Pancreas (tissue), 10 donors: ENCODE measurements around the gene RACK1. TPM values are rescaled to one million over a fixed set of nuclear protein-coding genes. Genes with fewer than 3 reads are reported as not detected.

Source experiments
- ATAC-seq, 4 donors: fragments of 200-7000 bp; cut with Tn5 transposase; one replicate each; pipeline versions ENCODE4 v1.8.0 to v1.9.1; 2020; ENCODE audit warnings: mild to moderate bottlenecking in 4 of 4, moderate library complexity in 4 of 4
- DNase-seq, 6 donors: peaks; one replicate each; pipeline ENCODE4 v3.0.0-alpha.2; 2020
- FAIRE-seq: peaks from 2 replicates; lab custom pipeline; 2012; peaks lifted over from hg19 to GRCh38; lab: Jason Lieb, UNC
- H3K27ac ChIP-seq, 4 donors: fragments of 200-600 bp; sonication (generic); 1 replicate in 3 of 4; 2 replicates in 1 of 4; pipeline versions ENCODE4 v1.5.0 to v1.8.0; 2020
- H3K27me3 ChIP-seq, 4 donors: fragments of 200-600 bp; one replicate each; pipeline ENCODE4 v1.8.0; 2021
- H3K36me3 ChIP-seq, 3 donors: fragments of 200-600 bp; sonication (generic) in 1 of 3; one replicate each; pipeline versions ENCODE4 v1.5.0 to v1.8.0; 2020 to 2021
- H3K4me1 ChIP-seq, 3 donors: fragments of 200-600 bp; one replicate each; pipeline ENCODE4 v1.8.0; 2021
- H3K4me3 ChIP-seq, 4 donors: fragments of 200-600 bp; sonication (generic) in 2 of 4; one replicate each; pipeline versions ENCODE4 v1.5.0 to v1.8.0; 2020 to 2021
- H3K9me3 ChIP-seq, 4 donors: fragments of 200-600 bp; one replicate each; pipeline ENCODE4 v1.8.0; 2021
- WGBS, 2 donors: extraction: QIAGEN DNeasy Blood & Tissue Kit; methylation state at CpG; one replicate each; pipeline ENCODE4 v1.1.7; 2013; 5-methylcytosine and 5-hydroxymethylcytosine counted together
- intact Hi-C, 3 donors: fragments of 100-400 bp; cut with DNase I; formaldehyde crosslinking; loops; one replicate each; pipeline versions ENCODE4 v1.11.1 to v1.14.2; 2022
- polyA plus RNA-seq, 2 donors: library from polyadenylated mRNA; stranded (reverse); fragments of 200-250 nt; gene quantifications; one replicate each; pipeline ENCODE4 v1.2.3, GENCODE V29; 2013
- total RNA-seq, 6 donors: library from RNA; stranded (reverse); fragmentation: NEBNext Ultra II Directional in 4 of 6; extraction: Animal tissue kit (Norgen Biotek cat#: 25700) in 4 of 6; gene quantifications; one replicate each; pipeline versions ENCODE4 v1.2.1 to v1.2.4, GENCODE V29; 2021 to 2023
- TF ChIP-seq, protein P1 (sequence below), 4 donors: fragments of 200-600 bp; sonication (generic) in 3 of 4; IDR thresholded peaks; one replicate each; pipeline versions ENCODE4 v1.5.0 to v1.8.0; 2021; ENCODE audit warnings: antibody characterized with exemption in 4 of 4
- donor health status: healthy with polysubstance abuse.
- donor health status: DM: no; HTN: no; CAD: no; lungs with moderate emphysema.
- donor health status: DM: no; HTN: no; CAD: no.
- donor health status: control.
- donor health status: control.
- donor health status: Bipolar disorder and iron deficiency.
- donor health status: DM: yes; HTN: yes; CAD: no.
- donor health status: DM: no; HTN: no; CAD: no.
- donor health status: DM: no; HTN: no; CAD: no.
- donor health status: DM: yes; HTN: yes; CAD: no.

Gene RACK1
- total and polyA plus RNA-seq, 8 donors, result 974 to 1,629 (median 1,233) TPM

DNA sequence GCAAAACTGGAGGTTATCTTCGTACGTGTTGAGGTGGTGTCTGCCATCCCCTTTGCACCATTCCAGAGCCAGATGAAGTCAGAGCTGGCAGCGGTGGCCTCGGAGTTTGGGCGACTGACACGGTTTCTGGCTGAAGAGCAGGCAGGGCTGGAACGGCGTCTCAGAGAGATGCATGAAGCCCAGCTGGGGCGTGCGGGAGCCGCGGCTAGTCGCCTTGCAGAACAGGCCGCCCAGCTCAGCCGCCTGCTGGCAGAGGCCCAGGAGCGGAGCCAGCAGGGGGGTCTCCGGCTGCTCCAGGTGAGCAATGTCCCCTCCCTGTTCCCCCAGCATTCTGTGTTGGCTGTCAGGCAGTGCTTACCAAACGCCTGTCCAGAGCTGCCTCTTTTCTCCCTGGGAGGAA, 11.1 kb downstream of the RACK1 start:
- no peak overlapping the region for H3K4me3 ChIP-seq
- no peak for FAIRE-seq
- TF ChIP-seq, protein P1, sequence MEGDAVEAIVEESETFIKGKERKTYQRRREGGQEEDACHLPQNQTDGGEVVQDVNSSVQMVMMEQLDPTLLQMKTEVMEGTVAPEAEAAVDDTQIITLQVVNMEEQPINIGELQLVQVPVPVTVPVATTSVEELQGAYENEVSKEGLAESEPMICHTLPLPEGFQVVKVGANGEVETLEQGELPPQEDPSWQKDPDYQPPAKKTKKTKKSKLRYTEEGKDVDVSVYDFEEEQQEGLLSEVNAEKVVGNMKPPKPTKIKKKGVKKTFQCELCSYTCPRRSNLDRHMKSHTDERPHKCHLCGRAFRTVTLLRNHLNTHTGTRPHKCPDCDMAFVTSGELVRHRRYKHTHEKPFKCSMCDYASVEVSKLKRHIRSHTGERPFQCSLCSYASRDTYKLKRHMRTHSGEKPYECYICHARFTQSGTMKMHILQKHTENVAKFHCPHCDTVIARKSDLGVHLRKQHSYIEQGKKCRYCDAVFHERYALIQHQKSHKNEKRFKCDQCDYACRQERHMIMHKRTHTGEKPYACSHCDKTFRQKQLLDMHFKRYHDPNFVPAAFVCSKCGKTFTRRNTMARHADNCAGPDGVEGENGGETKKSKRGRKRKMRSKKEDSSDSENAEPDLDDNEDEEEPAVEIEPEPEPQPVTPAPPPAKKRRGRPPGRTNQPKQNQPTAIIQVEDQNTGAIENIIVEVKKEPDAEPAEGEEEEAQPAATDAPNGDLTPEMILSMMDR (IDR thresholded peaks at IDR 0.05), result no peak
- no peak overlapping the region for H3K27ac ChIP-seq
- intact Hi-C loops, result no loop called here
- H3K9me3 ChIP-seq, result no peaks in the 10 kb centered on the region
- H3K36me3 ChIP-seq, result peaks cover 0 to 35% (median 17%) of the 10 kb centered on the region in 3 donors
- no peaks in the 10 kb centered on the region for H3K27me3 ChIP-seq
- no peak for DNase-seq
- WGBS, 2 donors, result 81 to 85% methylated on average over 18 of the region's 18 CpGs
- no peaks in the 10 kb centered on the region for H3K4me1 ChIP-seq
- ATAC-seq, result no peak

DNA sequence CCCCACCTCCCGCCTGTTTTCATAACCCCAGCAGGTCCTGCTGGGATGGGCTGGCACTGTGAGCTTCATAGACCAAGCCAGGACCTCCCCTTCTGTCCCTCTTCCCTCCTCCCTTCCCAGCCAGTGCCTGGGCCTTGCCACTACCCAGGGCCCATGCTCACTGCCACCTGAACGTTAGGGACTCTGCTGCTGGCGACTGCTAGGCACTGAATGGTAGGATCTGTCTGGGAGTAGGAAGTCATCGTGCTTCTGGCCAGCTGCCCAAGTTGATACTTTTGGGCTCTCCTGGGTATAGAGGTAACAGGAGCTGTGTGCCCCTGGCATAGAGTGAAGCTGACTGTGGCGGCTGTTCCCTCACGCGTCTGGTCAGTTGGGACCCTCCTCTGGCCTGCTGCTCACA, 12.3 kb downstream of the RACK1 start:
- 79% methylated on average over 7 of the region's 7 CpGs for WGBS, 2 donors
- FAIRE-seq, result no peak

DNA sequence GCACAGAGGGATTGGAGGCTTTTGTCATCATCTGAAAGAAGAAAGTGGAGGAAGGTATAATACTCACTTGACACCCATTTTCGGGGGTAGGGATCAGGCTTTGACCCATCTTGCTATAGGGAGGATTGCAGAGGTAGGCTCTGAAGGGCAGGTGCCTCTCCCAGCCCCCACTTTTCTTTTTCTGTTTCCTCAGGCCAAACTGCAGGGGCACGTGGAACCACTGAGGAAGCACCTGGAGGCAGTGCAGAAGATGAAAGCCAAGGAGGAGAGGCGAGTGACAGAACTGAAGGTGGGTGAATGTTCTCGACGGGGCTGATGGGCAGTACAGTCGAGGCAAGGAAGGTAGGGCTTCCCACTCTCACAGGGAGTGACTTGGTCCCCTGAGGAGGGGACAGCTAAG, 13.2 kb downstream of the RACK1 start:
- 82 to 88% methylated on average over 6 of the region's 6 CpGs for WGBS, 2 donors
- ATAC-seq, result no peak

More for the DNA sequence above, 12.3 kb downstream of the RACK1 start:
- Histone ChIP-seq H3K27ac (no peak overlapping the region), H3K27me3 (no peaks in the 10 kb centered on the region), H3K9me3 (no peaks in the 10 kb centered on the region), H3K36me3 (peaks cover 0 to 23% (median 7%) of the 10 kb centered on the region in 3 donors), H3K4me3 (no peak overlapping the region), H3K4me1 (no peaks in the 10 kb centered on the region)
- intact Hi-C loops, result no loop called here
- TF ChIP-seq, protein P1 (IDR thresholded peaks at IDR 0.05), result no peak
- ATAC-seq, result no peak
- DNase-seq, result no peak

DNA sequence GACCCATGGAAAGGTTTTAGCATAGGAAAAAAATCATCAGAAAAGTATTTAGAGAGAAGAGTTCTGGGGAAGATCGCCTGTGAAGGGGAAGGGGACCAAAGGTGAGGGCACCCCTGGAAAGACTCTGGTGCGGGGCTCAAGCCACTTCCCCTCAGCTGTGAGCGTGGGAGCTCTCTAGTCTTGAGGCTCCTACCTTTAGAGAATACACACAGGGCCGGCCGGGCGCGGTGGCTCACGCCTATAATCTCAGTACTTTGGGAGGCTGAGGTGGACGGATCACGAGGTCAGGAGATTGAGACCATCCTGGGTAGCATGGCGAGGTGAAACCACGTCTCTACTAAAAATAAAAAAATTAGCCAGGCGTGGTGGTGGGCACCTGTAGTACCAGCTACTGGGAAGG, 13.7 kb downstream of the RACK1 start:
- FAIRE-seq, result no peak
- H3K4me3 ChIP-seq, result no peak overlapping the region
- no peak for DNase-seq
- no peaks in the 10 kb centered on the region for H3K27me3 ChIP-seq
- TF ChIP-seq, protein P1 (IDR thresholded peaks at IDR 0.05), result no peak
- no peak overlapping the region for H3K27ac ChIP-seq
- H3K9me3 ChIP-seq, result no peaks in the 10 kb centered on the region
- WGBS, 2 donors, result 87 to 95% methylated on average over 13 of the region's 13 CpGs
- intact Hi-C loops, result no loop called here
- peaks cover 0 to 11% (median 0%) of the 10 kb centered on the region in 3 donors for H3K36me3 ChIP-seq
- peaks cover 0 to under 1% (median 0%) of the 10 kb centered on the region in 3 donors for H3K4me1 ChIP-seq
- ATAC-seq, result no peak

More for the DNA sequence above, 13.2 kb downstream of the RACK1 start:
- intact Hi-C loops, result no loop called here
- H3K9me3 ChIP-seq, result no peaks in the 10 kb centered on the region
- peaks cover 0 to 14% (median 5%) of the 10 kb centered on the region in 3 donors for H3K36me3 ChIP-seq
- no peak for FAIRE-seq
- TF ChIP-seq, protein P1 (IDR thresholded peaks at IDR 0.05), result no peak
- no peak overlapping the region for H3K4me3 ChIP-seq
- DNase-seq, result no peak
- no peaks in the 10 kb centered on the region for H3K4me1 ChIP-seq
- H3K27me3 ChIP-seq, result no peaks in the 10 kb centered on the region
- no peak overlapping the region for H3K27ac ChIP-seq

DNA sequence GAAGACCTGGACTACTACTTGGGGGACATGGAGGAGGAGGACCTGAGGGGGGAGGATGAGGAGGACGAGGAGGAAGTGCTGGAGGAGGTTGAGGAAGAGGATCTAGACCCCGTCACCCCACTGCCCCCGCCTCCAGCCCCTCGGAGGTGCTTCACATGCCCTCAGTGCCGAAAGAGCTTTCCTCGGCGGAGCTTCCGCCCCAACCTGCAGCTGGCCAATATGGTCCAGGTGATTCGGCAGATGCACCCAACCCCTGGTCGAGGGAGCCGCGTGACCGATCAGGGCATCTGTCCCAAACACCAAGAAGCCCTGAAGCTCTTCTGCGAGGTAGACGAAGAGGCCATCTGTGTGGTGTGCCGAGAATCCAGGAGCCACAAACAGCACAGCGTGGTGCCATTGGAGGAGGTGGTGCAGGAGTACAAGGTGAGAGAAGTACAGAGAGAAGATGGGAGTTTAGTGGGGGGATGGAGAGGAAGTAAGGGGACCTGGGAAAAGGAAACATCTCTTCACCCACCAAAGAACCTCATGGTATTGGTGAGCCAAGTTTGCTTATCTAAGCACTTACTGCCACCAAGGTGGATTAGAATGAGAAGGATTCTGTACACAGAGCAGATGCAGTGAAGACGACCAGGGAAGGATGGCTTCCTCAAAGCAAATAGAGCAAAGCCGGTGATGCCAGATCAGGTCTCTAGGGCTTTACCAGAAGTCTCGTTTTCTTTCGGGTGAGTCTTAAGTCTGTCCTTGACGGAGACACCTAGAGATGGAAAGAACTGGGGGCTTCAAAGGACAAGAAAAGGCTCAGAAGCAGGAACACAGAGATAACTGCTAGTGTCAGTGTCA, 19.1 kb downstream of the RACK1 start:
- TF ChIP-seq, protein P1 (IDR thresholded peaks at IDR 0.05), result no peak
- 70 to 75% methylated on average over 22 of the region's 22 CpGs for WGBS, 2 donors
- H3K27ac ChIP-seq, result no peak overlapping the region
- peak overlapping the region; percentile 59 to 93 (median 74) for H3K4me3 ChIP-seq
- H3K9me3 ChIP-seq, result no peaks in the 10 kb centered on the region
- FAIRE-seq (no peak), ATAC-seq (no peak), DNase-seq (peak in 3 of 6 donors; percentile 31 to 80 (median 58))
- intact Hi-C loops, result no loop called here
- no peaks in the 10 kb centered on the region for H3K36me3 ChIP-seq
- no peaks in the 10 kb centered on the region for H3K27me3 ChIP-seq
- H3K4me1 ChIP-seq, result peaks cover 0 to 3% (median 0%) of the 10 kb centered on the region in 3 donors
